Endodermal cell (in vitro differentiated cells): ENCODE measurements around the gene RAET1E. TPM values are rescaled to one million over a fixed set of nuclear protein-coding genes. Genes with fewer than 3 reads are reported as not detected.
"Not testable (repeated sequence)": the region's sequence is repeated elsewhere in the genome, so short reads cannot be mapped to it uniquely, and the experiment has no call there.

Source experiments
- DNase-seq: peaks from one replicate; pipeline ENCODE4 v3.0.0-alpha.2; 2017
- H3K27ac ChIP-seq: 2 replicates; pipeline ENCODE4 v1.5.1; 2013; ENCODE audit warnings: mild to moderate bottlenecking, low read depth, low read length, moderate library complexity
- H3K27me3 ChIP-seq: 2 replicates; pipeline ENCODE4 v1.6.1; 2013; ENCODE audit warnings: mild to moderate bottlenecking, low read length, moderate library complexity; ENCODE audit not compliant: insufficient read depth, control insufficient read depth, poor library complexity, severe bottlenecking
- H3K36me3 ChIP-seq: 2 replicates; pipeline ENCODE4 v1.7.0; 2013; ENCODE audit warnings: mild to moderate bottlenecking, low read length, moderate library complexity; ENCODE audit not compliant: control insufficient read depth, insufficient read depth
- H3K4me1 ChIP-seq: one replicate; pipeline ENCODE4 v1.7.0; 2013; ENCODE audit warnings: low read length; ENCODE audit not compliant: control insufficient read depth, insufficient read depth
- H3K4me3 ChIP-seq: 2 replicates; pipeline ENCODE4 v1.5.1; 2013; ENCODE audit warnings: mild to moderate bottlenecking, low read length, moderate library complexity
- H3K9ac ChIP-seq: 2 replicates; pipeline ENCODE4 v1.6.1; 2013; ENCODE audit warnings: mild to moderate bottlenecking, low read length, moderate library complexity; ENCODE audit not compliant: poor library complexity, severe bottlenecking; ENCODE audit errors: extremely low read depth
- H3K9me3 ChIP-seq: 2 replicates; pipeline ENCODE4 v1.6.1; 2013; ENCODE audit warnings: mild to moderate bottlenecking, low read length, moderate library complexity; ENCODE audit not compliant: control insufficient read depth
- H3K27ac Mint-ChIP-seq: 2 replicates; pipeline ENCODE4 v1.8.0; 2020; ENCODE audit warnings: mixed read lengths
- H3K27me3 Mint-ChIP-seq: 2 replicates; pipeline ENCODE4 v1.8.0; 2021; ENCODE audit warnings: mild to moderate bottlenecking, mixed read lengths; ENCODE audit not compliant: insufficient read depth
- H3K36me3 Mint-ChIP-seq: 2 replicates; pipeline ENCODE4 v1.8.0; 2020; ENCODE audit warnings: low read depth, mixed read lengths
- H3K4me1 Mint-ChIP-seq: 2 replicates; pipeline ENCODE4 v1.8.0; 2020; ENCODE audit warnings: mixed read lengths
- H3K4me3 Mint-ChIP-seq: 2 replicates; pipeline ENCODE4 v1.8.0; 2020; ENCODE audit warnings: mild to moderate bottlenecking, moderate library complexity, mixed read lengths
- H3K9me3 Mint-ChIP-seq: 2 replicates; pipeline ENCODE4 v1.8.0; 2020; ENCODE audit warnings: mild to moderate bottlenecking, mixed read lengths
- CTCF ChIP-seq: fragments of 200-600 bp; sonication (generic); conservative IDR thresholded peaks from 2 replicates; pipeline ENCODE4 v1.5.0; 2021; ENCODE audit warnings: antibody characterized with exemption, mild to moderate bottlenecking
- WGBS, 2 experiments: methylation state at CpG; one replicate each; pipeline versions ENCODE4 v1.1.5 to v1.1.7; 2013; ENCODE audit warnings: missing lambda C conversion rate in 2 of 2, mixed read lengths in 1 of 2; ENCODE audit not compliant: insufficient coverage in 1 of 2, insufficient read length in 1 of 2; 5-methylcytosine and 5-hydroxymethylcytosine counted together
- total RNA-seq, 2 donors: library from RNA; stranded (reverse); fragmentation: NEBNext Ultra II Directional in 1 of 2; extraction: Animal tissue kit (Norgen Biotek cat#: 25700) in 1 of 2; gene quantifications; 2 replicates in 1 of 2; 3 replicates in 1 of 2; pipeline ENCODE4 v1.2.1, GENCODE V29; 2021

RAET1E gene
- total RNA-seq, 2 donors from 2014 or later, result not detected

- no peak overlapping the region for H3K9ac ChIP-seq
- no peak for TF ChIP-seq CTCF
- Mint-ChIP-seq H3K4me3 (no peak overlapping the region), H3K9me3 (peaks cover 6% of the 10 kb centered on the region), H3K4me1 (peaks cover 3% of the 10 kb centered on the region), H3K36me3 (no peaks in the 10 kb centered on the region), H3K27ac (no peak overlapping the region), H3K27me3 (peaks cover 90% of the 10 kb centered on the region)
- peak; percentile 24 for DNase-seq
- H3K36me3 ChIP-seq, result no peaks in the 10 kb centered on the region
- H3K27me3 ChIP-seq, result peaks cover 92% of the 10 kb centered on the region
- H3K9me3 ChIP-seq, result no peaks in the 10 kb centered on the region
- H3K4me3 ChIP-seq, result no peak overlapping the region
- 57 to 72% methylated on average over 3 to 9 of the region's 9 CpGs for WGBS, 2 experiments
- no peak overlapping the region for H3K27ac ChIP-seq
- H3K4me1 ChIP-seq, result no peaks in the 10 kb centered on the region
These were observed 26.5 kb upstream of the RAET1E start for GRCh38 chr6:149924206-149924932.

- Histone ChIP-seq H3K9ac (no peak overlapping the region), H3K27ac (no peak overlapping the region), H3K4me3 (peak overlapping the region; percentile 70), H3K27me3 (peaks cover 94% of the 10 kb centered on the region), H3K4me1 (no peaks in the 10 kb centered on the region), H3K36me3 (no peaks in the 10 kb centered on the region), H3K9me3 (no peaks in the 10 kb centered on the region)
- Mint-ChIP-seq H3K4me3 (peak overlapping the region; percentile 60), H3K9me3 (peaks cover 6% of the 10 kb centered on the region), H3K27ac (no peak overlapping the region), H3K36me3 (no peaks in the 10 kb centered on the region), H3K4me1 (peaks cover 3% of the 10 kb centered on the region), H3K27me3 (peaks cover 90% of the 10 kb centered on the region)
- TF ChIP-seq CTCF, result no peak
- DNase-seq, result no peak
- WGBS, 2 experiments, result 22 to 45% methylated on average over 16 to 33 of the region's 33 CpGs
These were observed 25.5 kb upstream of the RAET1E start for GRCh38 chr6:149923327-149923986.

GRCh38 chr6:149922642-149923326 lies 24.9 kb upstream of the RAET1E start, which contains the start of gene RAET1G:
Gene RAET1G, minus strand, starts transcription at chr6:149923121. Its CDS starts 111 bp downstream, at chr6:149923010.
- WGBS, 2 experiments, result 1 to 2% methylated on average over 11 to 40 of the region's 40 CpGs
- Histone ChIP-seq H3K4me3 (peak within 1 kb of the TSS; percentile 70), H3K27me3 (peaks cover 94% of the 10 kb centered on the region), H3K4me1 (no peaks in the 10 kb centered on the region), H3K27ac (no peak within 1 kb of the TSS), H3K36me3 (no peaks in the 10 kb centered on the region), H3K9ac (no peak within 1 kb of the TSS), H3K9me3 (no peaks in the 10 kb centered on the region)
- H3K4me1 Mint-ChIP-seq, result peaks cover 3% of the 10 kb centered on the region
- no peaks in the 10 kb centered on the region for H3K36me3 Mint-ChIP-seq
- peak; percentile 97 for DNase-seq
- H3K27ac Mint-ChIP-seq, result no peak within 1 kb of the TSS
- H3K9me3 Mint-ChIP-seq, result peaks cover 6% of the 10 kb centered on the region
- TF ChIP-seq CTCF, result peak; percentile 13
- H3K4me3 Mint-ChIP-seq, result peak within 1 kb of the TSS; percentile 60
- peaks cover 90% of the 10 kb centered on the region for H3K27me3 Mint-ChIP-seq

GRCh38 chr6:149922091-149922490 lies 24.2 kb upstream of the RAET1E start:
- peaks cover 95% of the 10 kb centered on the region for H3K27me3 ChIP-seq
- H3K27ac Mint-ChIP-seq, H3K36me3 ChIP-seq, H3K27ac ChIP-seq, H3K36me3 Mint-ChIP-seq, H3K4me1 Mint-ChIP-seq, H3K9me3 Mint-ChIP-seq, H3K4me3 ChIP-seq, DNase-seq, H3K9me3 ChIP-seq, H3K9ac ChIP-seq, H3K4me1 ChIP-seq: not testable (repeated sequence)
- Mint-ChIP-seq H3K4me3 (peak overlapping the region; percentile 60), H3K27me3 (peaks cover 90% of the 10 kb centered on the region)
- WGBS, 2 experiments, result 24 to 42% methylated on average over 4 to 5 of the region's 5 CpGs
